BE2C (cell line): ENCODE measurements around the gene CABLES2.

Experiments used
- DNase-seq: peaks from one replicate; pipeline ENCODE4 v3.0.0-alpha.2; 2020
- H3K27me3 ChIP-seq: fragments of 250-450 bp; sonication (Bioruptor Pico); 2 replicates; pipeline ENCODE4 v1.5.1; 2020; ENCODE audit warnings: mild to moderate bottlenecking
- H3K36me3 ChIP-seq: fragments of 250-450 bp; sonication (Bioruptor Pico); 2 replicates; pipeline ENCODE4 v1.5.1; 2020; ENCODE audit warnings: mild to moderate bottlenecking
- H3K4me1 ChIP-seq: fragments of 250-450 bp; sonication (Bioruptor Pico); 2 replicates; pipeline ENCODE4 v1.5.1; 2020
- H3K4me3 ChIP-seq: 2 replicates; pipeline ENCODE4 v1.5.1; 2011; ENCODE audit warnings: low read depth, low read length
- H3K9me3 ChIP-seq: fragments of 250-450 bp; sonication (Bioruptor Pico); 2 replicates; pipeline ENCODE4 v1.5.1; 2020
- CTCF ChIP-seq: IDR thresholded peaks from 2 replicates; pipeline ENCODE4 v1.5.1; 2012; ENCODE audit warnings: mild to moderate bottlenecking, low read depth, low read length

The CABLES2 gene

GRCh38 chr20:62393335-62393665 is 13.8 kb downstream of the CABLES2 start:
- H3K4me3 ChIP-seq, result no peak overlapping the region
- H3K36me3 ChIP-seq, result peaks cover 18% of the 10 kb centered on the region
- no peaks in the 10 kb centered on the region for H3K9me3 ChIP-seq
- no peaks in the 10 kb centered on the region for H3K27me3 ChIP-seq
- DNase-seq, result no peak
- no peak for TF ChIP-seq CTCF
- H3K4me1 ChIP-seq, result no peaks in the 10 kb centered on the region

- Histone ChIP-seq H3K9me3 (no peaks in the 10 kb centered on the region), H3K4me1 (no peaks in the 10 kb centered on the region), H3K27me3 (no peaks in the 10 kb centered on the region), H3K4me3 (no peak overlapping the region), H3K36me3 (peaks cover 23% of the 10 kb centered on the region)
- no peak for TF ChIP-seq CTCF
- DNase-seq, result no peak
These were observed 14.3 kb downstream of the CABLES2 start for GRCh38 chr20:62392621-62393334.

GRCh38 chr20:62392077-62392418 is 15.0 kb downstream of the CABLES2 start:
- peaks cover 27% of the 10 kb centered on the region for H3K36me3 ChIP-seq
- no peak for DNase-seq
- H3K4me1 ChIP-seq, result no peaks in the 10 kb centered on the region
- H3K9me3 ChIP-seq, result no peaks in the 10 kb centered on the region
- H3K27me3 ChIP-seq, result no peaks in the 10 kb centered on the region
- no peak overlapping the region for H3K4me3 ChIP-seq
- TF ChIP-seq CTCF, result no peak

GRCh38 chr20:62391165-62392076 is 15.7 kb downstream of the CABLES2 start:
- H3K27me3 ChIP-seq, result no peaks in the 10 kb centered on the region
- H3K9me3 ChIP-seq, result no peaks in the 10 kb centered on the region
- H3K4me3 ChIP-seq, result no peak overlapping the region
- no peaks in the 10 kb centered on the region for H3K4me1 ChIP-seq
- H3K36me3 ChIP-seq, result peaks cover 27% of the 10 kb centered on the region
- no peak for TF ChIP-seq CTCF
- DNase-seq, result no peak

GRCh38 chr20:62390317-62391164 is 16.5 kb downstream of the CABLES2 start:
- Histone ChIP-seq H3K9me3 (no peaks in the 10 kb centered on the region), H3K27me3 (no peaks in the 10 kb centered on the region), H3K36me3 (peaks cover 27% of the 10 kb centered on the region), H3K4me1 (no peaks in the 10 kb centered on the region), H3K4me3 (no peak overlapping the region)
- TF ChIP-seq CTCF, result no peak
- no peak for DNase-seq
